Mammary epithelial cell (primary cell): ENCODE results near the gene SLC32A1.

Experiments
- CTCF ChIP-seq, 2 donors: IDR thresholded peaks in 1 of 2; conservative IDR thresholded peaks in 1 of 2; 2 replicates each; pipeline ENCODE4 v1.5.1; 2011 to 2012; ENCODE audit warnings: inconsistent platforms in 2 of 2, low read length in 2 of 2, mild to moderate bottlenecking in 2 of 2, control low read depth in 1 of 2, low read depth in 1 of 2; ENCODE audit not compliant: insufficient read depth in 1 of 2; ENCODE audit errors: extremely low read depth in 1 of 2
- EZH2 ChIP-seq: IDR thresholded peaks from 2 replicates; pipeline ENCODE4 v1.6.1; 2012; ENCODE audit warnings: low read length, inconsistent platforms, borderline replicate concordance

- TF ChIP-seq CTCF (conservative IDR thresholded peaks at IDR 0.05 in 1 of 2, IDR thresholded peaks at IDR 0.05 in 1 of 2; ENCODE audit: extremely low read depth in 1 of 2, insufficient read depth in 1 of 2, low read depth in 1 of 2, low read length in 2 of 2) (no peak), EZH2 (no peak)
Observed at GRCh38 chr20:38715646-38716045, 8.6 kb upstream of the SLC32A1 start.
